HepG2 (cell line): Measurements from ENCODE around the gene MAST1. TPM values are rescaled to one million over a fixed set of nuclear protein-coding genes. Genes with fewer than 3 reads are reported as not detected.
A peak's percentile ranks its signal among the peaks of the same experiment; 100 is the strongest.

ENCODE experiments used
- BCLAF1 ChIP-seq: fragments of 450-650 bp; IDR thresholded peaks from 2 replicates; pipeline ENCODE4 v1.6.1; 2017; ENCODE audit warnings: mild to moderate bottlenecking
- CTCF ChIP-seq: sonication (generic); formaldehyde crosslinking; IDR thresholded peaks from 2 replicates; pipeline ENCODE4 v1.5.0; 2020; ENCODE audit warnings: mild to moderate bottlenecking, missing genetic modification reagents, moderate library complexity
- ELF3 ChIP-seq: IDR thresholded peaks from 2 replicates; pipeline ENCODE4 v1.6.1; 2016; ENCODE audit warnings: missing genetic modification reagents, missing compliant biosample characterization
- ETV6 ChIP-seq: sonication (generic); formaldehyde crosslinking; conservative IDR thresholded peaks from 2 replicates; pipeline ENCODE4 v1.4.0; 2020; ENCODE audit warnings: missing genetic modification reagents
- FOXJ3 ChIP-seq: sonication (generic); formaldehyde crosslinking; IDR thresholded peaks from 2 replicates; pipeline ENCODE4 v1.4.0; 2020; ENCODE audit warnings: missing genetic modification reagents, mild to moderate bottlenecking, borderline replicate concordance
- FOXO1 ChIP-seq: sonication (generic); formaldehyde crosslinking; IDR thresholded peaks from 2 replicates; pipeline ENCODE4 v1.4.0; 2020; ENCODE audit warnings: missing genetic modification reagents
- FUBP1 ChIP-seq: sonication (generic); formaldehyde crosslinking; IDR thresholded peaks from 2 replicates; pipeline ENCODE4 v1.5.1; 2020; ENCODE audit warnings: missing genetic modification reagents, mild to moderate bottlenecking, borderline replicate concordance
- HCFC1 ChIP-seq: fragments of 150-350 bp; IDR thresholded peaks from 2 replicates; pipeline ENCODE4 v1.6.1; 2014; ENCODE audit warnings: low read depth, low read length
- MYC ChIP-seq: sonication (generic); formaldehyde crosslinking; IDR thresholded peaks from 2 replicates; pipeline ENCODE4 v1.9.0; 2021; ENCODE audit warnings: missing genetic modification reagents, borderline replicate concordance
- NFE2 ChIP-seq: sonication (generic); formaldehyde crosslinking; IDR thresholded peaks from 2 replicates; pipeline ENCODE4 v1.4.0; 2020; ENCODE audit warnings: missing genetic modification reagents
- SATB2 ChIP-seq: sonication (generic); formaldehyde crosslinking; IDR thresholded peaks from 2 replicates; pipeline ENCODE4 v1.5.0; 2020; ENCODE audit warnings: missing genetic modification reagents
- SP2 ChIP-seq: sonication (generic); formaldehyde crosslinking; IDR thresholded peaks from 2 replicates; pipeline ENCODE4 v1.5.1; 2020; ENCODE audit warnings: mild to moderate bottlenecking, missing genetic modification reagents
- STAG1 ChIP-seq: sonication (generic); formaldehyde crosslinking; IDR thresholded peaks from 2 replicates; pipeline ENCODE4 v1.4.0; 2020; ENCODE audit warnings: missing genetic modification reagents
- THRA ChIP-seq: sonication (generic); formaldehyde crosslinking; IDR thresholded peaks from 2 replicates; pipeline ENCODE4 v1.4.0; 2020; ENCODE audit warnings: missing genetic modification reagents, borderline replicate concordance
- ZC3H4 ChIP-seq: sonication (generic); formaldehyde crosslinking; IDR thresholded peaks from 2 replicates; pipeline ENCODE4 v1.4.0; 2020; ENCODE audit warnings: missing genetic modification reagents, borderline replicate concordance
- ZFY ChIP-seq: sonication (generic); formaldehyde crosslinking; IDR thresholded peaks from 2 replicates; pipeline ENCODE4 v1.4.0; 2020; ENCODE audit warnings: missing genetic modification reagents
- ZNF205 ChIP-seq: IDR thresholded peaks from 2 replicates; pipeline ENCODE4 v1.6.1; 2018; ENCODE audit warnings: missing biosample characterization, missing genetic modification reagents
- ZNF572 ChIP-seq: sonication (generic); formaldehyde crosslinking; IDR thresholded peaks from 2 replicates; pipeline ENCODE4 v1.5.1; 2020; ENCODE audit warnings: mild to moderate bottlenecking, missing genetic modification reagents
- ZNF740 ChIP-seq: sonication (generic); formaldehyde crosslinking; IDR thresholded peaks from 2 replicates; pipeline ENCODE4 v1.4.0; 2020; ENCODE audit warnings: missing genetic modification reagents
- ZNF780A ChIP-seq: sonication (generic); formaldehyde crosslinking; IDR thresholded peaks from 2 replicates; pipeline ENCODE4 v1.8.0; 2022; ENCODE audit warnings: mild to moderate bottlenecking, missing genetic modification reagents, moderate library complexity
- ZNF83 ChIP-seq: sonication (generic); formaldehyde crosslinking; IDR thresholded peaks from 2 replicates; pipeline ENCODE4 v1.4.0; 2020; ENCODE audit warnings: missing genetic modification reagents, mild to moderate bottlenecking, borderline replicate concordance
- polyA plus RNA-seq, 8 experiments: library from polyadenylated mRNA; depleted of rRNA in 3 of 8; stranded (reverse) in 7 of 8; unstranded in 1 of 8; fragments of >200 nt; fragmentation: Illumina TruSeq in 4 of 8; extraction: Trizol in 4 of 8; gene quantifications; 2 replicates each; pipeline versions ENCODE4 v1.2.1 to v1.2.3, GENCODE V29; 2011 to 2016; ENCODE audit warnings: low read depth in 4 of 8, missing spikeins in 1 of 8, mixed read lengths in 1 of 8; ENCODE audit not compliant: insufficient read depth in 1 of 8
- total RNA-seq, 5 experiments: library from RNA; depleted of rRNA; stranded (reverse); fragments of >200 nt; fragmentation: Illumina TruSeq; extraction: Trizol; gene quantifications; 2 replicates each; pipeline ENCODE4 v1.2.3, GENCODE V29; 2016; ENCODE audit warnings: low read depth in 1 of 5

The MAST1 gene
- total and polyA plus RNA-seq, 2 of the 13 experiments (the other 11 are each of a cell fraction or from before 2014, with no cell fraction given) = 0.73 to 4.7 TPM

GRCh38 chr19:12825254-12826131 lies 12.8 kb upstream of the MAST1 start (continued):
- no peak for TF ChIP-seq SP2 (CRISPR knock-in tag)
- TF ChIP-seq HCFC1 = no peak
- TF ChIP-seq ZNF205 = 0 out of 2 replicates have a peak, but pooled peaks have one; percentile 46
- TF ChIP-seq BCLAF1 = no peak
- TF ChIP-seq STAG1 (CRISPR knock-in tag) = peak; percentile 20
- no peak for TF ChIP-seq ZC3H4 (CRISPR knock-in tag)
- no peak for TF ChIP-seq ZNF780A
- peak; percentile 89; the same call in 1 of the 2 replicates for TF ChIP-seq ZNF740 (CRISPR knock-in tag)
- TF ChIP-seq FOXO1 (CRISPR knock-in tag) = 0 out of 2 replicates have a peak, but pooled peaks have one; percentile 26
- no peak for TF ChIP-seq ZNF572 (CRISPR knock-in tag)
- peak; percentile 30; the same call in 1 of the 2 replicates for TF ChIP-seq MYC (CRISPR knock-in tag)
- no peak for TF ChIP-seq FOXJ3 (CRISPR knock-in tag)
- TF ChIP-seq ETV6 = no peak
- TF ChIP-seq ZNF83 (CRISPR knock-in tag) = no peak
- TF ChIP-seq NFE2 = no peak
- TF ChIP-seq THRA (CRISPR knock-in tag) = 0 out of 2 replicates have a peak, but pooled peaks have one; percentile 20
- peak; percentile 40; the same call in 1 of the 2 replicates for TF ChIP-seq ELF3
- no peak for TF ChIP-seq FUBP1 (CRISPR knock-in tag)
- TF ChIP-seq CTCF (CRISPR knock-in tag) = peak; percentile 83
- no peak for TF ChIP-seq SATB2 (CRISPR knock-in tag)
- peak; percentile 45; the same call in 1 of the 2 replicates for TF ChIP-seq ZFY (CRISPR knock-in tag)
